Stimulated activated CD8-positive, alpha-beta memory T cell treated with anti-CD3 and anti-CD28 coated beads, Interleukin-4, amount 100 ng/mL, for 4 hours (primary cell): Measurements from ENCODE around the gene ZSCAN26.
"Not testable (repeated sequence)": the region's sequence is repeated elsewhere in the genome, so short reads cannot be mapped to it uniquely, and the experiment has no call there.

Experiments
- DNase-seq, 2 donors: peaks; one replicate each; pipeline ENCODE4 v3.0.0-alpha.2; 2020; ENCODE audit warnings: low read depth in 2 of 2, low spot score in 1 of 2

ZSCAN26 gene

DNA sequence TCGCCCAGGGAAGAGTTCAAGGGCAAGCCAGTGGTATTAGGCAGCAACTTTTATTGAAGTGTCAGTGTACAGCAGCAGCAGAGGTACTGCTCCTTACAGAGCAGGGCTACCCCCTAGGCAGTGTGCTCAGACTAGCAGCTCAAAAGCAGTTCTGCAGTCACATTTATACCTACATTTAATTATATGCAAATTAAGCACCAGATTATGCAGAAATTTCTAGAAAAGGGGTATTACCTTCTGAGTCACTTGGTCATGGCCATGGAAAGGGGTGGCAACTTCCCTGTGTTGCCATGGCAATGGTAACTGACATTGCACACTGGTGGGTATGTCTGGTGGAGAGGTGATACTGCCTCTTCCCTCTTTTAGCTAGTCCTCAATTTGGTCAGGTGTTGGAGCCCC lies 12.8 kb upstream of the ZSCAN26 start:
- no peak for DNase-seq

DNA sequence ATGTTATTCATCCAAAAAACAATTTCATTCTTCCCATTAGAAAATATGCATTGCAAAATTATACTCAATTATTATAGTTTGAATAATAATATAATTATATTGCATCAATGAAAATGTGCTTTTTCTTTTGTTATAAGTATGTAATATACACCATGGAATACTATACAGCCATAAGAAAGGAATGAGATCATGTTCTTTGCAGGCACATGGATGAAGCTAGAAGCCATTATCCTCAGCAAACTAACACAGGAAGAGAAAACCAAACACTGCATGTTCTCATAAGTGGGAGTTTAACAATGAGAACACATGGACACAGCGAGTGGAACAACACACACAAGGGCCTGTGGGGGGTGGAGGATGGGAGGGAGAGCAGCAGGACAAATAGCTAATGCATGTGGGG lies 9.9 kb upstream of the ZSCAN26 start:
- no peak for DNase-seq

DNA sequence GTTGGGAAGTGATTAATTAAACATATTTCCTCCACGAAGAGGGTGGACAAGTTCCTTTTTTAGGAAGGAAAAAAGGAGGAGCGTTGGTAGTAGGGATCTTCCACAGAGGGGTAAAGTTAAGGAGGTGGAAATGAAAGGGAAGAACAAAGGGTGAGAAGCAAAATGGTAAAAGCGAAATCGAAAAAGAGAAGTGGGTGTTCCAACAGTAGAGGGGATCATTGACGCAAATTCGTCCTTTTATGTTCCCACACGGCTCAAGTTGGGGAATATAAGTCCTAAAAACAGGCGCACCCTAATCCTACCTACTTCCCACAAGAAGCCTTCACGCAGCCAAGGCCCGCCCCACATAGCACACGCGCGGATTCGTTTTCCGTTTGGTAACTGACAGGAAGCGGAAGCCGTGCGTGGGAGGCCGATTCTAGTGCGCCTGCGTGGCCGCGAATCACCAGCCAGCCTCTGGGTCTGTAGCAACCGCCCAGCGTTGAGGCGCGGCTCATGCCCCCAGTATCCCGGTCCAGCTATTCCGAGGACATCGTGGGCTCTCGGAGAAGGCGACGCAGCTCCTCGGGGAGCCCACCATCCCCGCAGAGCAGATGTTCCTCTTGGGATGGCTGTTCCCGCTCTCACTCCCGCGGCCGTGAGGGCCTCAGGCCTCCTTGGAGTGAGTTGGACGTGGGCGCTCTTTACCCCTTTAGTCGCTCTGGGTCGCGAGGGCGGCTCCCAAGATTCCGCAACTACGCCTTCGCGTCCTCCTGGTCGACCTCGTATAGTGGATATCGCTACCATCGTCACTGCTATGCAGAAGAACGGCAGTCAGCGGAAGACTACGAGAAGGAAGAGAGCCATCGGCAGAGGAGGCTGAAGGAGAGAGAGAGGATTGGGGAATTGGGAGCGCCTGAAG lies 7.8 kb upstream of the ZSCAN26 start, which contains the start of gene NKAPL:
NKAPL (plus strand) TSS at position 421 of the 901 bp plus-strand sequence; CDS start at position 496, 75 bp downstream.
- DNase-seq, result peak; percentile 42 to 59

DNA sequence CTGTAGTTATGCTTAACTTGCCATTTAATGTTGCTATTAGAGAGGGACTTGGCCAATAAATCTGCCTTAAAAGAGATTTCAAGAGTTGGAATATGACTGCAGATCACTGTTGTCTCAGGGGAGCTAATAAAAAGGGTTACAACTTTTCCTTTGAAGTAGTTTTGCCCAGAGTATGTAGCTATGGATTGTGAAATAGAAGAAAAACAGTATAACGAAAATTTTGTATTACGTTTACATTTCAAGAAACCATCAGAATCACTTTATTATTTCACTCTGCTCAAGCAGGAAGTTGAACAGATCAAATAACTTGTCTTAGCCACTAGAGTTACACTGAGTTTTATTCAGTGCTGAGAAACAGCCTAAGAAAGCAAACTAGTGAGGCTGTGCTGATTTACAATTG lies 3.0 kb upstream of the ZSCAN26 start:
- no peak for DNase-seq

DNA sequence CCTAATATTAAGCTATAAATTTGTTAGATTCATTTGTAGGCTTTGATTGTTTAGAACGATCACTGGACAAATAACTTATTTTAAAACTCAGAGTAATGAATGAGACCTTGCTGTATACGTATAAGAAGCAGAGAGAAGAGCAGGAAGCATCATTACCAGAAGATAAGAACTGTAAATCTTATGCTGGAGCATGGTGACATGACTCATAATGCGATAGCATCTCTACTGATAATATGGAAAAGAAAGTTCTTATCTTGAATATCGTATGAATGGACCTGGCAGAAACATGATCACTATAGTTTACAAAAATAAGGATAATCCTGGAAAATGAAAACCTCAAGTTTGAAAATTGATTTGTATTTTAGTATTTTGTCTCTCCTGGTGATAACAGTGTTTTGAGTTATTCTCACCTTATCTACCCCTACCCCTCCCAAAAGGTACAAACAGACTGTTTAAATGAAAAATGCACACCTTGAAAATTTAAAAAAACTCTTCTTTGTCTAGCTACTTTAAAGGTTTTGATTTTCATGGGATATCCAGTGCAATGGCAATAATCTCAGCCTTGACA lies 2.0 kb upstream of the ZSCAN26 start:
- DNase-seq, result no peak

- no peak for DNase-seq
Observed at GRCh38 chr6:28266563-28266961, 381 bp upstream of the ZSCAN26 start.

DNA sequence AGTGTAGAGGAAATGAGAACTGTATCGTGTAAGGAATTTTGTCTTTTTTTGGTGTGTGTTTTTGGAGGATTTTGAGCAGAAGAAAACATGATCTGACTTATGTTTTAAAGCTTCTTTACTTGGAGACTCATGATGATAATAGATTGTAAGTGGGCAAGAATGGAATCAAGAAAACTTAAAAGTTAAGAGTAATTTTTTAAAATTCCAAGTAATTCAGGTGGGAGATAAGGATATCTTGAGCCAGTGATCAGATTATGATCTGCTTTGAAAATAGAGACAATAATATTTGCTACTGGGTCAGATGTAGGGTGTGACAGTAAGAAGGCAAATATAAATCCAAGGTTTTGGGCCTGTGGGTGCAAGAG lies 734 bp downstream of the ZSCAN26 start:
- no peak for DNase-seq

DNA sequence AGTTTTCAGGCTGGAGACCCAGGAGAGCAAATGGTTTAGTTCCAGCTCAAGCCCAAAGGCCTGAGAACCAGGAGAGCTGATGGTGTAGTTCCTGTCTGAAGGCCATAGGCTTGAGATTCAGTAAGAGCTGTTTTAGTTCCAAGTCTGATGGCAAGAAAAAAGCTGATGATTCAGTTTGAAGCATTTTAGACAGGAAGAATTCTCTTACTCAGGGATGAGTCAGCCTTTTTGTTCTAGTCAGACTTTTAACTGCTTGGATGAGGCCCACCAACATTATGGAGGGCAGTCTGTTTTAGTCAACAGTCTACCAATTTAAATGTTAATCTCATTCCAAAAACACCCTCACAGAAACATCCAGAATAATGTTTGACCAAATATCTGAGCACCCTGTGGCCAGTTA lies 2.5 kb downstream of the ZSCAN26 start:
- DNase-seq, result no peak

DNA sequence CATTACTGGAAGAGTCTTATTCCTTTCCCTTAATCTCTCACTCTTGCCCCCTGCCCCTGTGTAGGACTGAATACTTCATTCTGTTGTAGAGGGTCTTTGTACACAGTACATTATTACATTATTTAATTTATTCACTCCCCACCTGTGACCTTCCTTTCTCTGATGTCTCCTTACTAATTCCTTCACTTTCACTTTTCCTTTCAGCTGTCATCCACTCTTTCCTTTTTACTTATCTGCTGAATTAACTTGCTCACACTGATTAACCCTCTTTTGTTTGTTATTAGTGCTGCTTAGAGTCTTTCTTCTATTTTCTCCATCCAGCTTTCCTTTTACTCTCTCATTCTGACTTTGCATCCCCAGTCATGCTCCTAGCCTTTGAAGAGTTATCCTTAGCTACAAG lies 7.9 kb downstream of the ZSCAN26 start:
- DNase-seq, result no peak

DNA sequence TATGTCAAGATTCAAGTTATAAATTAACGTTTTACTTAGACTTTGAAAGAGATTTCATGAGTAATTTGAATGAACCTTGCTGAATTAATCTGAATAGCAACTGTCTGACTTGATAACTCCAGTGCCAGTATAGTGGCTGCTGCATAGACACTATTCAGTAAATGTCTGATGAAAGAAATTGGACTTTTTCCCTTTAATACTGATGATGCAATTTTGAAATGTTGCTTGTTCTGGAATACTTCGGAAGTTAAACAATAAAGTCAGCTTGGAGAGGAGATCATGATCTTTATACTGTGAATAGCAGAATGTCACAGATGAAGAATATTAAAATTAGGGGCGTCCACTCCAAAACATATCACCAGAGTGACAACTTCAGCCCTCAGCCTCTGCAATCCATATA lies 10.8 kb downstream of the ZSCAN26 start:
- DNase-seq, result no peak

GRCh38 chr6:28280595-28281287 lies 13.8 kb downstream of the ZSCAN26 start:
- DNase-seq, result no peak

DNA sequence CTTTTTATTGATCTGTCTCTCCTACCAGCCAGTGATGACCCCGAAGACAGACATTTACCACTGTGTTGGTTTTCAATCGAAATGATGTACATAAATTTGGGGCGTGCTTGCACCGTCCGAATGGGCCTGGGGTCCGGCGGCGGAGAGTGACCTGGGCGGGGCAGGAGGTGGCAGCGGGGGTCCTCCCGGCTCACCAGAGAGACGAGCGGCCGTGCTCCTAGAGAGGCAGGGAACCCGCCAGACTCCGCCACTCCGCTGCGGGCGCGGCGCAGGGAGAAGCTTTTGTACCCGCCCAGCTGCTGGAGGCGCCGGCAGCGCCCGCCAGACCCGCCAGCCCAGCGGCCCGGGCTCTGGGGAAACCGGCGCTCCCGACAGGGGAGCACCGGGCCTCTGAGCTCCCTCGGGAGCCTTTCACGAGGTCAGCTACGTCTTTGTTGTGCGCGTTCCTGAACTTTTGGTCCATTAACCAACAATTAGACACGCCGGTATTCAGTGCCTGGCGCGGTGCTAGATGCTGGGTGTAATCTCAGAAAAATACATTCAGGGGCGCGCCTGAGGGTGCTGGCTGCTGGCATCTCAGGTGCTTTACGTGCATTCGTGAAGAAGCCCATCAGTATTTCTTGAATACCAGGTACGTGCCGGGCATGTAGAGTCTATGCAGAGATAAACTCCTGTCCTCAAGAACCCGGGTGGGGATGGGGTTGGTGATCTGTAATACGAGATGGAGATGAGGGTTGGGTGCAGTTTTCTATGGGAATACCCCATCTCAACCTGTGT lies 14.5 kb downstream of the ZSCAN26 start, which contains the start of gene PGBD1:
PGBD1 (plus strand) TSS at position 285 of the 777 bp plus-strand sequence. CDS start 2,242 bp downstream, outside the sequence.
- no peak for DNase-seq

GRCh38 chr6:28282926-28283325 lies 16.0 kb downstream of the ZSCAN26 start:
- no peak for DNase-seq

GRCh38 chr6:28291573-28291972 lies 24.6 kb downstream of the ZSCAN26 start:
- no peak for DNase-seq

DNA sequence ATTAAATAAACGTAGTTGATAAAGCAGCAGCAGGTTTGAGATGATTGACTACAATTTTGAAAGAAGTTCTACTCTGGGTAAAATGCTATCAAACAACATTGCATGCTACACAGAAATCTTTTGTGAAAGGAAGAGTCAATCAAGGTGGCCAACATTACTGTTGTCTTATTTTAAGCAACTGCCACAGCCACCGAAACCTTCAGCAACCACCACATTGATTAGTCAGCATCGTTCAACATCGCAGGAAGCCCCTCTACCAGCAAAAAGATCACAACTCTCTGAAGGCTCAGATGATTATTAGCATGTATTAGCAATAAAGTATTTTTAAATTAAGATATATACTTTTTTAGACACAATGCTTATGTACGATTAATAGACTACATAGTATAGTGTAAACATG lies 28.4 kb downstream of the ZSCAN26 start:
- no peak for DNase-seq

DNA sequence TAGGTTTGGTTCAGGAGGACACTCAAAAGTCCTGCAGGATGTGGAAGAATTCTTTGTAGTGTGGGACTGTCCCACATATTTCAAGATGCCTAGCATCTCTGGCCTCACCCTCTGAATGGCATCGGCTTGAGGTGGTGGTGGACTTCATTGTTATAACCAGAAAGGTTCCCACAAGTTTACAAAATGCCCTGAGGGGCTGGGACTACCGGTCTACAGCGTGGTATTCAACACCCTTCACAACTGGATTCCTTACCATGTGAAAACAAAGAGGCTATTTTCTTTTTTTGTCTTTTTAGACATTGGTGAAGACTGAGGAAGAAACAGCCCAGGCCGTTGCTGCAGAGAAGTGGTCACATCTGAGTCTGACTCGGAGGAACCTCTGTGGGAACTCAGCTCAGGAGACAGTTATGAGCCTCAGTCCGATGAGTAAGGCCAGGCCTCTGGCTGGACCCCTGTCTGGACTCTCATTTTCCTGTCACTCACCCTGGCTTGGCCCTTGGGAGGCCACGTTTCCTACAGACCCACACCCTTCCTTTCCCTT lies 29.6 kb downstream of the ZSCAN26 start:
- no peak for DNase-seq

GRCh38 chr6:28303570-28303969 lies 36.6 kb downstream of the ZSCAN26 start:
- DNase-seq, result no peak

DNA sequence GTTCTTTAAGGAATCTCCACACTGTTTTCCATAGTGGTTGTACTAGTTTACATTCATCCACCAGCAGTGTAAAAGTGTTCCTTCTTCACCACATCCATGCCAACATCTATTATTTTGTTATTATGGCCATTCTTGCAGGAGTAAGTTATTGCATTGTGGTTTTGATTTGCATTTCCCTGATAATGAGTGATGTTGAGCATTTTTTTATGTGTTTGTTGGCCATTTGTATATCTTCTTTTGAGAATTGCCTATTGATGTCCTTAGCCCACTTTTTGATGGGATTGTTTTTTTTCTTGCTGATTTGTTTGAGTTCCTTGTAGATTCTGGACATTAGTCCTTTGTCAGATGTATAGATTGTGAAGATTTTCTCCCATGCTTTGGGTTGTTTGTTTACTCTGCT lies 39.4 kb downstream of the ZSCAN26 start:
- not testable (repeated sequence) for DNase-seq

GRCh38 chr6:28311139-28311823 lies 44.3 kb downstream of the ZSCAN26 start:
- no peak for DNase-seq

DNA sequence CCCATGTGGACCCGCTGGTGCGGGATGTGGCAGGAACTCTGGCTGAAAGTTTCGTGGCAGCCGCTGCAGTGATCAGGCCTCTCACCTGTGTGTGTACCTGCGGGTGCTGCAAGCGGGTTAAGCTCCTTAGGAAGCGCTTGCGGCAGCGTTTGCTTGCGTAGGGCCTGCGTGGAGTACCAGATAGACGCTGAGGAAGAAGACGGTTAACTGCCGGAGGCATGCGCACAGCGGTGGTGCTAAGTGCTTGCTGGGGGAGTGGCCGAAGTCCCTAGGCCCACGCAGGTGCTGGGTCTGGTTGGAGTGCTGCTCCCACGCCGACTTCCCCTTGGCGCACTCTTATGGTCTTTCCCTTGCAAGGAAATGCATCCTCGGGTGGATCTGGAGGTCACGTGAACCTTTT lies 46.0 kb downstream of the ZSCAN26 start:
- DNase-seq, result no peak
